Sigmoid colon (tissue), 7 donors: Measurements from ENCODE around the gene VSTM4. TPM values are rescaled to one million over a fixed set of nuclear protein-coding genes. Genes with fewer than 3 reads are reported as not detected.

Experiments
- DNase-seq: peaks from one replicate; pipeline ENCODE4 v3.0.0-alpha.2; 2019
- H3K27ac ChIP-seq, 4 donors: fragments of 200-600 bp; sonication (generic); one replicate each; pipeline ENCODE4 v1.5.1; 2016 to 2019; ENCODE audit warnings: mild to moderate bottlenecking in 1 of 4
- H3K27me3 ChIP-seq, 3 donors: fragments of 200-600 bp; sonication (generic); one replicate each; pipeline ENCODE4 v1.5.1; 2019; ENCODE audit warnings: mild to moderate bottlenecking in 1 of 3
- H3K36me3 ChIP-seq, 4 donors: fragments of 200-600 bp; sonication (generic); one replicate each; pipeline ENCODE4 v1.5.1; 2016 to 2019
- H3K4me1 ChIP-seq, 4 donors: fragments of 200-600 bp; sonication (generic); one replicate each; pipeline ENCODE4 v1.5.1; 2017 to 2019
- H3K4me3 ChIP-seq, 4 donors: fragments of 200-600 bp; sonication (generic); one replicate each; pipeline ENCODE4 v1.5.1; 2017 to 2019; ENCODE audit warnings: mild to moderate bottlenecking in 2 of 4, moderate library complexity in 1 of 4
- H3K9me3 ChIP-seq, 4 donors: fragments of 200-600 bp in 3 of 4; sonication (generic) in 3 of 4; one replicate each; pipeline versions ENCODE4 v1.5.1 to v1.6.1; 2013 to 2019
- EP300 ChIP-seq, 4 donors: sonication (generic); formaldehyde crosslinking; IDR thresholded peaks; one replicate each; pipeline ENCODE4 v1.6.1; 2017; ENCODE audit warnings: antibody characterized with exemption in 4 of 4
- POLR2A ChIP-seq, 2 donors: fragments of 450-650 bp; IDR thresholded peaks; one replicate each; pipeline ENCODE4 v1.6.1; 2016; ENCODE audit warnings: antibody characterized with exemption in 2 of 2, mild to moderate bottlenecking in 2 of 2, moderate library complexity in 2 of 2
- POLR2AphosphoS5 ChIP-seq, 4 donors: sonication (generic); formaldehyde crosslinking; IDR thresholded peaks; one replicate each; pipeline ENCODE4 v1.6.1; 2017; ENCODE audit warnings: antibody characterized with exemption in 4 of 4
- WGBS, 2 donors: extraction: QIAGEN DNeasy Blood & Tissue Kit; methylation state at CpG; one replicate each; pipeline ENCODE4 v1.1.7; 2013; 5-methylcytosine and 5-hydroxymethylcytosine counted together
- intact Hi-C: fragments of 100-400 bp; cut with DNase I; formaldehyde crosslinking; loops from one replicate; pipeline ENCODE4 v1.15.1; 2023
- polyA plus RNA-seq, 3 donors: library from polyadenylated mRNA; stranded (reverse); fragments of 200-250 nt; gene quantifications; one replicate each; pipeline ENCODE4 v1.2.3, GENCODE V29; 2013
- total RNA-seq, 4 donors: library from RNA; depleted of rRNA; stranded (reverse); fragments of >200 nt; gene quantifications; one replicate each; pipeline ENCODE4 v1.1.0, GENCODE V29; 2016
- TF ChIP-seq, protein P1 (sequence below), 4 experiments: fragments of 450-650 bp in 3 of 4; fragments of 200-600 bp in 1 of 4; IDR thresholded peaks; one replicate each; pipeline ENCODE4 v1.5.1; 2016 to 2019; ENCODE audit warnings: antibody characterized with exemption in 4 of 4, mild to moderate bottlenecking in 3 of 4, moderate library complexity in 2 of 4
- donor health status: healthy with polysubstance abuse.
- donor health status: Bipolar disorder and iron deficiency.
- donor health status: healthy.

The VSTM4 gene
- total and polyA plus RNA-seq, 7 donors = 0.23 to 13.3 (median 9.5) TPM

DNA sequence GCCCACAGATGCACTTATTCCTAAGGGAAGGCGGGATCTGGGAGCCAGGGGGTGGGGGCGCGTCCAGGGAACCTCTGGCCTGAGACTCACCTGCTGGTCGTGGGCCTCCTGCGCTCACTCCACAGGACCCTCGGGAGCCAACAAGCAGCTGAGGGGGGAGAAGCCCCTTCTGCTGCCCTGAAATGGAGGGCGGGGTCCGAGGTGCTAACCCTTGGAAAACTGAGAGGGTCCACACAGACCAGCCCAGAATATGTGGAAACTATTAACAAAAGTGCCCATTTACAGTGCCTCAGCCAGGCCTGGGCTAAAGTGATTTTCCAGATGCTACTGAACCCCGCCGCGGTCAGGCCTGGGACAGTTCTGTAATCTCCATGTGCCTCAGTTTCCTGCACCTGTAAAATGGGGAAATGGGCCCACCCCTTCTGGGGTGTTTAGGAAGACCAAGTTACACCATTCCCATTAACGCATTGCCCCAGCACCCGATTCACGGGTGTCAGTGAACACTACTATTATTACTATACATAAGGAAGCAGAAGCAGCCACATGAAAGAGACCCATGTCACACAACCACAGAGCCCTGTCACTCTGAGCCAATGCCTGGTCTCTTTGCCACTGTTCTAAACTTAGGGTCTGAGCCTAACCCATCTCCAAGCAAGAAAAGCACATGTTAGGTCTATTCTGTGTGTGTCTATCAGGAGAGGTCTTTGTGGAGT is 630 bp upstream of the VSTM4 start:
- TF ChIP-seq POLR2A (IDR thresholded peaks at IDR 0.05) (no peak), EP300 (IDR thresholded peaks at IDR 0.05) (no peak), POLR2AphosphoS5 (IDR thresholded peaks at IDR 0.05) (no peak)
- TF ChIP-seq, protein P1, sequence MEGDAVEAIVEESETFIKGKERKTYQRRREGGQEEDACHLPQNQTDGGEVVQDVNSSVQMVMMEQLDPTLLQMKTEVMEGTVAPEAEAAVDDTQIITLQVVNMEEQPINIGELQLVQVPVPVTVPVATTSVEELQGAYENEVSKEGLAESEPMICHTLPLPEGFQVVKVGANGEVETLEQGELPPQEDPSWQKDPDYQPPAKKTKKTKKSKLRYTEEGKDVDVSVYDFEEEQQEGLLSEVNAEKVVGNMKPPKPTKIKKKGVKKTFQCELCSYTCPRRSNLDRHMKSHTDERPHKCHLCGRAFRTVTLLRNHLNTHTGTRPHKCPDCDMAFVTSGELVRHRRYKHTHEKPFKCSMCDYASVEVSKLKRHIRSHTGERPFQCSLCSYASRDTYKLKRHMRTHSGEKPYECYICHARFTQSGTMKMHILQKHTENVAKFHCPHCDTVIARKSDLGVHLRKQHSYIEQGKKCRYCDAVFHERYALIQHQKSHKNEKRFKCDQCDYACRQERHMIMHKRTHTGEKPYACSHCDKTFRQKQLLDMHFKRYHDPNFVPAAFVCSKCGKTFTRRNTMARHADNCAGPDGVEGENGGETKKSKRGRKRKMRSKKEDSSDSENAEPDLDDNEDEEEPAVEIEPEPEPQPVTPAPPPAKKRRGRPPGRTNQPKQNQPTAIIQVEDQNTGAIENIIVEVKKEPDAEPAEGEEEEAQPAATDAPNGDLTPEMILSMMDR (IDR thresholded peaks at IDR 0.05) = no peak
- no peaks in the 10 kb centered on the region for H3K36me3 ChIP-seq
- H3K4me3 ChIP-seq = peak overlapping the region in 3 of 4 donors; percentile 65 to 77 (median 72)
- intact Hi-C loops = loop anchor here (10.0 kb wide), 2 partner anchors 91 to 811 kb away; partner anchors contain the start of gene MAPK8
- DNase-seq = no peak
- peaks cover 0 to 35% (median 15%) of the 10 kb centered on the region in 4 donors for H3K4me1 ChIP-seq
- H3K9me3 ChIP-seq = no peaks in the 10 kb centered on the region
- no peaks in the 10 kb centered on the region for H3K27me3 ChIP-seq
- WGBS, 2 donors = 75 to 82% methylated on average over 14 of the region's 14 CpGs
- peak overlapping the region in 3 of 4 donors; percentile 35 to 63 (median 62) for H3K27ac ChIP-seq

DNA sequence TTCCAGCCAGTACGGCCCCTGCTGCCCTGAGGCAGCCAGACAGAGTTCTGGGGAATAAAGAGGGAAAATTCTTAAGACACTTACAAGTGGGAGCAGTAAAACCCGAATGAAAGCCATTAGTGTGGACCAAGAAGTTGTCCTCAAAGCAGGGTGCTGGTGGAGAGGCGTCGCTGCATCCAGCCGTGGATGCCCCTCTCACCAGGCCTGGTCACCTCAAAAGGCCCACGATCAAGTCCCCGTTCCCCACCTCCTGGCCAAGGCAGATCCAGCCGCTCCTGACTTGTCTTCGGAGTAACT is 656 bp downstream of the VSTM4 start:
- Histone ChIP-seq H3K9me3 (no peaks in the 10 kb centered on the region), H3K27ac (peak overlapping the region; percentile 80 to 89 (median 86)), H3K4me3 (peak overlapping the region; percentile 54 to 77 (median 68)), H3K4me1 (peaks cover 0 to 48% (median 23%) of the 10 kb centered on the region in 4 donors), H3K36me3 (no peaks in the 10 kb centered on the region), H3K27me3 (no peaks in the 10 kb centered on the region)
- intact Hi-C loops = loop anchor here (10.0 kb wide), 2 partner anchors 90 to 810 kb away; partner anchors contain the start of gene MAPK8
- no peak for DNase-seq
- WGBS, 2 donors = 55% methylated on average over 9 of the region's 9 CpGs
- no peak for TF ChIP-seq POLR2AphosphoS5 (IDR thresholded peaks at IDR 0.05)
- TF ChIP-seq EP300 (IDR thresholded peaks at IDR 0.05) = no peak
- TF ChIP-seq POLR2A (IDR thresholded peaks at IDR 0.05) = no peak
- TF ChIP-seq, protein P1 (IDR thresholded peaks at IDR 0.05) = no peak

DNA sequence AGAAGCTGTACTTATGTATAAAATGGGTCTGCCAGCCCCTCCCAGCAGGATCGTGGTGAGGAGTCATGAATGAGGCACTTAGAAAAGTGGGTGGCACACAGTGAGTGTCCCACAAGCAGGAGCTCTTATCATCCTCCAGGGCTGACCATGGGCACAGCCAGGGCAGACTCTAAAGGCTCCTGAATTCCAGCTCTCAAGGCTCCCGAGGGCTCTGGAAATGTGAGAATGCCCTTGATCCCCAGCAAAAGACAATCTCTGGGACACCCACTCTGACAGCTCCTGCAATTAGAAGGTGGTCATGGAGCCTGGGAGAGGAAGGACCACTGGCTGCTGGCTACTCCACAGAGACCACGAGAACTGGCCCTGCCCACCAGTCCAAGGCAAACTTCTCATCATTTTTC is 1.6 kb downstream of the VSTM4 start:
- TF ChIP-seq, protein P1 (IDR thresholded peaks at IDR 0.05) = no peak
- TF ChIP-seq POLR2AphosphoS5 (IDR thresholded peaks at IDR 0.05) = no peak
- TF ChIP-seq POLR2A (IDR thresholded peaks at IDR 0.05) = no peak
- no peak for TF ChIP-seq EP300 (IDR thresholded peaks at IDR 0.05)
- H3K27me3 ChIP-seq = no peaks in the 10 kb centered on the region
- H3K4me1 ChIP-seq = peaks cover 0 to 50% (median 28%) of the 10 kb centered on the region in 4 donors
- no peak overlapping the region for H3K4me3 ChIP-seq
- H3K36me3 ChIP-seq = no peaks in the 10 kb centered on the region
- no peak for DNase-seq
- H3K9me3 ChIP-seq = no peaks in the 10 kb centered on the region
- peak overlapping the region in 3 of 4 donors; percentile 10 to 88 (median 12) for H3K27ac ChIP-seq
- 49 to 70% methylated on average over 3 of the region's 3 CpGs for WGBS, 2 donors
- intact Hi-C loops = loop anchor here (10.0 kb wide), 2 partner anchors 89 to 809 kb away; partner anchors contain the start of gene MAPK8

DNA sequence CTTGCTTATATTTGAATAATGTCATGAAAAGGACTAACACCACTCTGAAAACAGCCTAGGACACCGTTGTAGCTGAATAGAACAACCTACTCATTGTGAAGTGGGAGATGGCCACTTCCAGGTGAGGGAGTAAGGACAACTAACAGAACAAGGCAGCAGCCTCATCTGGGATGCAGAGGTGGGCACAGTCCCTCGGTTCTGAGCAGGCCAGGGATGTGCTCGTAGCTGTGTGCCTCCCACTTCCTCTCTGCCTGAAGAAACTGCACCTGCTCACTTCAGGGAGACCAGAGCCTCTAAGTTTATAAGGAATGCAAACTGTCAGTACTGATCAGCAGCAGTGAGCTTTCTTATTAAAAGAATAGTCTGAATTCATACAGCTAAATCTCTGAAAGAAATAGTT is 2.5 kb downstream of the VSTM4 start:
- H3K27ac ChIP-seq = no peak overlapping the region
- no peak overlapping the region for H3K4me3 ChIP-seq
- H3K4me1 ChIP-seq = peaks cover 0 to 50% (median 30%) of the 10 kb centered on the region in 4 donors
- WGBS, 2 donors = 29 to 44% methylated on average over 3 of the region's 3 CpGs
- H3K9me3 ChIP-seq = no peaks in the 10 kb centered on the region
- intact Hi-C loops = loop anchor here (10.0 kb wide), 2 partner anchors 88 to 808 kb away; partner anchors contain the start of gene MAPK8
- no peaks in the 10 kb centered on the region for H3K27me3 ChIP-seq
- TF ChIP-seq POLR2A (IDR thresholded peaks at IDR 0.05) (no peak), POLR2AphosphoS5 (IDR thresholded peaks at IDR 0.05) (no peak), EP300 (IDR thresholded peaks at IDR 0.05) (no peak)
- TF ChIP-seq, protein P1 (IDR thresholded peaks at IDR 0.05) = no peak
- H3K36me3 ChIP-seq = no peaks in the 10 kb centered on the region
- DNase-seq = no peak
